HG03460 (cell line): Measurements from ENCODE around the gene UCP1.
A peak's percentile ranks its signal among the peaks of the same experiment; 100 is the strongest.

ENCODE experiments used
- ATAC-seq: cut with Tn5 transposase; IDR thresholded peaks from one replicate; pipeline ENCODE4 v1.9.1; 2021; ENCODE audit not compliant: unreplicated experiment

The UCP1 gene

DNA sequence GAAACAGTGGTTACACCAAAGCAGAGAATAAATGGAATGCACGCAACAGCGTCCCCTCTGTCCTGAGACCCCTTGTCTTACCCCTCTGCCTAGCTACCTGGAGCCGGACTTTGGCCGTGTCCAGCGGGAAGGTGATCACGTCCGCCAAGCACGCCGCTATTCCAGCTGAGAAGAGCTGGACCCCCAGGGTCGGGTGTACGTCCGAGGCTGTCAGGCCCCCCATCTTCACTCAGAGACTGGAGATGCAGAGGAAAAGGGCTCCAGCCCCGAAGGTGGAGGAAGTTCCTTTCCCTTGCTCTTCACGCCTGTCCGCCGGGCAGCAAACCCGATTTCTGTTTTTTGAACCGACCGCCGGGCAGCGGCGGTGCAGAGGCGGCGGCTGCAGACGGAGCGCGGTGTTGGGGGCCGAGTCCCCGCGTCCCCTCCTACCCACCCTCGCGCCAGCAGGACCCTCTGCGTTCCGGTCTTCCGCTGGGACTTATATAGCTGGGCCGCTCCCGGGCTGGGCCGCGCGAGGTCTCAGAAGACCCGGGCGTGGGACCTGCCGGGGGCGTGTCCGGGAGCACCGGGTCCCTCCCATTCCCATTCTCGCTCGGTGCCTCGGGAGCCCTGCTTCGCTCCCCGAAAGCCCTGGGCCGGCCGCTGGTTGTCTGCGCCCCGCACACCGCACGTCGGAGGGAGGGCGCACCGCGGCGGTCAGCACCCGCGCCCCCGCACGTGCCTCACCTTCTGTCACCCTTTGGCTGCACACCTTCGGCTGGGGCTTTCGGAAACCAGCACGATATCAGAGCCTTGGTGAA lies at the start of gene UCP1:
Gene UCP1 (minus strand): TSS at position 455 of the 800 bp plus-strand sequence. CDS start 232 bp downstream, at position 223.
- no peak for ATAC-seq

DNA sequence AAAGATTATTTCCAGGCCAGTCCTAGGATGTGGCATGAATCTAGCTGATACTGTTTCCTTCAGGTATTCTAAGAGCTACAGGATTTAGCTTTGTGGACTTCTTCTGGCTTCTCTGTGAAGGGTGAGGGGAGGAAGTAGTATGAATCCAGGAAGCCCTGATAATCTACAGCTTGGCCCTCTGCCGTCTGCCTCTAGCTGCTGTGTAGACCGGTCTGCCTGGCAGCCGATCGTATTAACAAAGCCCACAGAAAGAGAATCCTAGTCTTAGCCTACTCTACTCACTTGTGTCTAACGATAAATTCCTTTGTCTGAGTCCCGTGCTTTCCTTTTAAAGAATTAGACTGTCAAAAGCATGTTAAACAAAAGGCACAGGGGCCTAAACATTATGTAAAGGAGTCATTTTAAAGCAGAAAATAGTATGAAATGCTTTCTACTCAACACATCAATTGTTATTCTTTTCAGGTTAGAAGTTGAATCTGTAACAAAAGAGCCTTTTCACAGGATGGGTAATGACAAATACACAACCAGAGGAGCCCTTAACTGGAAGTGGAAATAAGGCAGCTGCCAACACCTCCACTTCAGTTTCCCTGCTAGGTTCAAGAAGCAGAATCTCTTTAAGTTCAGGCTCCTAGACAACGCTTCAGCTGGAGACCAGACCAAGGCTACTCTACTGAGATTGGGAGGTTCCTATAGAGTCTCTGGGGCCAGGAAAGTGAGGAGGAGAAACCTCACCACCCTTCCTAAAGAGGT lies 48.9 kb upstream of the UCP1 start:
- no peak for ATAC-seq

GRCh38 chr4:140615451-140615850 lies 46.7 kb upstream of the UCP1 start:
- ATAC-seq: no peak

DNA sequence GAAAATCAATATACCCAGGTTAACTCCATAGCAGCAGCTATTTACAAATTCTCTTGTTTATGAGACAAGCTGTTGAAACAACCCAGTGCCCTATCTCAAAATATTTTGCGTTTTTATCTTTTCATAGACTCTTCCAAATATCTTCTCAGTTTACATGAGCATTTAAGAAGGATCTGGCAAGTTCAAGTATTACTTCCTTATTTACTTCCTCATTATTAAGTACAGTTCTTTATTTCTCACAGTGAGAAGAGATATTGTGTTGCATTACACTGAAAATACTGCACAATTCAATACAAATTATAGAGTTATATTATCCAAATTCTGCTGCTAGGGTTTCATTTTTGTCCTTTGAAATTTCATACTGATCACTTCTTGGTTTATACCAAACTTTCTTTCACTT lies 43.6 kb upstream of the UCP1 start:
- no peak for ATAC-seq

GRCh38 chr4:140611854-140612253 lies 43.1 kb upstream of the UCP1 start:
- no peak for ATAC-seq

GRCh38 chr4:140609548-140610425 lies 41.0 kb upstream of the UCP1 start:
- ATAC-seq: peak; percentile 84

GRCh38 chr4:140607852-140608251 lies 39.1 kb upstream of the UCP1 start:
- no peak for ATAC-seq

DNA sequence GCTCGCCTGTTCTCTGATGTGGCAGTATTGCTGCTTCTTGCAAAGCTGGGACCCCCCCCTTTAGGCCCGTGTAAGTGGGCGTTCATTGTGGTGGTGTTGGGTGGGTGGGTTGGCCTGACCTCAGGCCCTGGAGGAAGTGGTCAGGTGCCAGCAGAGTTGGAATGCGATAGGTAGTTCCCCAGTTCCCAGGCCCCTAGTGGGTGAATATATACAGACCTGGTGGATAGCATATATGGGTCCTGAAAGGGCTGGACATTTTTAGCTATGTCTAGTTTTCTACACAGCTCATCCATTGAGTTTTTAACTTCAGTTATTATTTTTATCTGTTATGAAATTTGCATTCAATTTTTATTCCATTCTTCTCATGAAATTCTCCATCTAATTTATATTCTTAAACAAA lies 35.8 kb upstream of the UCP1 start:
- no peak for ATAC-seq

- no peak for ATAC-seq
These were observed 34.5 kb upstream of the UCP1 start for GRCh38 chr4:140603286-140603685.

GRCh38 chr4:140602714-140603113 lies 34.0 kb upstream of the UCP1 start:
- no peak for ATAC-seq

DNA sequence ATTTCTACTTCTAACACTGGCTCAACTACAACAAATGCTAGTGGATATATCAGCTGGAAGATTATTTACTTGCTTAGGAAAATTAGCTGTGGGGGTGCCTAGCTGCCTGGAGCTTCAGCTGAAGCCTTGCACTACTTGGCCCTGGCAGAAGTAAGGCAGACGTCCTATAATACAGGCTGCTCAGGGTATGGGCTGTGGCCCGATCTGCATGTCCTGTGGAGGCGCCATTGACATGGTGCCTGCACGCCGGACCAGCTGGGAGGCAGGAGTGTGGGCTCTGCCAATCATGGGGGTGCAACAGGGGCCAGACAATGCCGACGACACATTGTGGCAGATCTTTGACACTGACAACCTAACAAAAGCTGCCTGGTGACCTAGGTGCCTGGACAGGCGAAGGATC lies 31.6 kb upstream of the UCP1 start:
- ATAC-seq: no peak

DNA sequence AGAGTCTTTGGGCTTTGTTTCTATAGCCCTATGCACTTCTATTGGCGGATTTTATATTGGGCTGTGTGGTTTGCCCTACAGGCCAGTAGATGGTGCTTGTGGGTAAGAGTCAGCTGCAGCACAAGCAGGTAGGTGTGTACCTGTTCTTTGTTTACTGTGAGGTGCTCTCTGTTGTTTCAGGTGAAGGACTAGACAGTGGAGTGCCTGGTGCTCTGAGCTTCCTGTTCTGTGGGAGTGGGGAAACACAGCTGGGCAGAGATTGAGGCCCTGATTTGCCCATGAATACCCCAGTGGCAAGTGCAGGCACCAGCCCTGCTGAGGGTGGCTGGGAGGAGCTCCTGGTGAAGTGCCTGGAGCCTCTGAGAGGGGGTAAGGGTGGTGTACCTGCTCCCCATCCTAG lies 26.3 kb upstream of the UCP1 start:
- no peak for ATAC-seq

- ATAC-seq: no peak
These were observed 15.7 kb upstream of the UCP1 start for GRCh38 chr4:140584439-140584838.

DNA sequence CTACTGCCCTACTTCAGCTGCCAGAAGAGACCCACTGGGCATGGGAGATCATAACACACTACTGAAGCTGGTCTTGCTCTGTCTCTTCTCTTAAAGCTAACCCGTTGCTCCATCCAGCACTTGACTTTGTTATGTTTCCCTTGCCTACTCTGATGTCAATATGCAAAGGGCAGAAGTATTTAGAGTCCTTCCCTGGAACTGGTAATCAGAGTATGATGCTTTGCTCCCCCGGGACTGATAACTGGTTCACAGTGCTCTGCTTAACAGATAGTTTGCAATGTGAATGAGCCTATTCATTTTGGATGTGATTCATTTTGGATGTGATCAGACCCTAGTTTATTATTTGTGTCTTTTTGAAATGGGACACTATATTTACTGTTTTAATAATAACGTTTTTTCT lies 12.3 kb upstream of the UCP1 start:
- no peak for ATAC-seq

DNA sequence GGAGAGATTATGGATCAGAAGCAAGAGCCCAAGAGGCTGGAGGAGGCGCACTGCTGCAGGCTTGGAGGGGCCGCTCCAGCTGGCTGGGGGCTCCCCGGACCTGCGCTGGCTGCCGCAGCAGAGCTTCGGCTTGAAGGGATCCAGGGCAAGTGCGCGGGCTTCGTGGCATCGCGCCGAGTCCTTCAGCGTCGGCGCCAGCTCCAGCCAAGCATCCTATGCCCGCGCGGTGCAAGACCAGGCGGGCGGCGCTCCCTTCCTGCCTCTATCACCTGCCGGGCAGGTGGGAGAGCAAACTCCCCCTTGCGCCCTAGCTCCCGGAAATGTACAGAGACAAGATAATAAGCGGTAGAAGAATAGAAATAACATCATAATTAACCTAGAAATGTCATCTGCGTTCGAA lies 10.5 kb upstream of the UCP1 start:
- ATAC-seq: no peak

GRCh38 chr4:140575489-140575888 lies 6.7 kb upstream of the UCP1 start:
- ATAC-seq: no peak

GRCh38 chr4:140571620-140572019 lies 2.9 kb upstream of the UCP1 start:
- no peak for ATAC-seq

DNA sequence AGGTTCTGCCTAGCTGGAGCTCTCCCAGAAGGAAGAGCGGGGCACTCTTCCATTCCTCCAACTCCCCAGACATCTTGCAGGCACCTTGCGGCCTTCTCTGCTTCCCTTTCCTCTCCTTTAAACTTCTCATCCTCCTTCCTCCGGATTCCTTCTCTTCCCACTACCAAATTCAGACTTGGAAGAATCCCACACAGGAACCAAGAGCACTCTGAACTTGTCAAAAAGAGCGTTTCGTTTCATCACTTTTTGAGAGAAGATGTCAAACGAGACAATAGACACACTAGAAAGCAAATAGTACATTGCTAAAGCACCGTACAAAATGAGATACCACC lies 512 bp upstream of the UCP1 start:
- ATAC-seq: no peak

GRCh38 chr4:140559696-140560095 lies 9.1 kb downstream of the UCP1 start:
- no peak for ATAC-seq

DNA sequence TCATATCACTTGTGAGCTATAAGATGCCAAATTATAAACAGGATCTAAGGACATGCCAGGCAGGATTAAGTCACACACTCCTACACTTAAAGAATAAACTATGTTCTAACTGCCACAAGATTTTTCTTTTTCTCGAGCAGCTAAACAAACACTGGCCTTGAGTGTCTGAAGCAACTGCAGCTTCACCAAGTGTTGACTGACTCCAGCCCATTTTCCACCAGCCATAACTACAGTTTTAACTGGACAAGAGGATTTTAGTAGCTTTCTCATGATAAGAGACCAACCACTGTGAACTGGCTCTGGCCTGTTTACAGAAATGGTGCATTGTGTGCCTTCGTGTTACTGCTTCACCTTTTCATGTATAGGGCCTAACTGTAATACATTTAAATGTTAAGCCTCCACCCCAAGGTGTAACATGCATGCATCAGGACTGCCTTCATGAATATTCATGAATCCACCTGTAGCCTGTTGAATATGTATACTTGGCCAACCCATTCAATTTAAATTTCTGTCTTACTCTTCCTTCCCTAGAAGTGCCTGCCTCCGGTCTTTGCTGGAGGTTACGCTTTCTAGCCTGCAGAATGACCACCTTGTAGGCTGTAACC lies 10.8 kb downstream of the UCP1 start:
- no peak for ATAC-seq
